COLO829 (cell line): ENCODE results near the gene HSP90B1.

Experiments used
- DNase-seq: peaks from one replicate; pipeline ENCODE4 v3.0.0; 2012; ENCODE audit warnings: low spot score

HSP90B1 gene

DNA sequence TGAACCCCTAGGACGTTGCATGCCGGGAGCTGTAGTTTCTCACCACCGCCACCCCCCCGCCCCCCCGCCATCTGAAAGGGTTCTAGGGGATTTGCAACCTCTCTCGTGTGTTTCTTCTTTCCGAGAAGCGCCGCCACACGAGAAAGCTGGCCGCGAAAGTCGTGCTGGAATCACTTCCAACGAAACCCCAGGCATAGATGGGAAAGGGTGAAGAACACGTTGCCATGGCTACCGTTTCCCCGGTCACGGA lies 501 bp upstream of the HSP90B1 start:
- DNase-seq, result no peak

- DNase-seq, result no peak
Measured at GRCh38 chr12:103930787-103931735, 851 bp downstream of the HSP90B1 start.

GRCh38 chr12:103933237-103933636 lies 3.0 kb downstream of the HSP90B1 start:
- no peak for DNase-seq

DNA sequence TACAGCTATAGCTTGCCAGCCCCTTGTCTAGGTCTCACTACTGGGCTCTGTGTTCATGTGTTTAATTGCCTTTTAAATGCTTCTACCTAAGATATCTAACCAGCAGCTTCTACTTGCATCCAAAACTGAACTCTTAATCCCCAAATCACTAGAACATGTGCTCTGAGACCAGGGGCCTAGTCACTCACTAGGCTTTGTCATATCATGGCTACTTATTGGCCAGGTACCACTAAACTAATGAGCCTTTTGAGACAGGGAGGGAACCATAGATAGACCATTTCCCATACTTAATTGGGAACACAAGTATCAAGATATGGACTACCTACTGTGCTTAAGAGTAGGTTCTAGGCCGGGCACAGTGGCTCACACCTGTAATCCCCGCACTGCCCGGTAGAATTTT lies 6.5 kb downstream of the HSP90B1 start:
- no peak for DNase-seq

GRCh38 chr12:103944964-103945363 lies 14.8 kb downstream of the HSP90B1 start:
- no peak for DNase-seq

DNA sequence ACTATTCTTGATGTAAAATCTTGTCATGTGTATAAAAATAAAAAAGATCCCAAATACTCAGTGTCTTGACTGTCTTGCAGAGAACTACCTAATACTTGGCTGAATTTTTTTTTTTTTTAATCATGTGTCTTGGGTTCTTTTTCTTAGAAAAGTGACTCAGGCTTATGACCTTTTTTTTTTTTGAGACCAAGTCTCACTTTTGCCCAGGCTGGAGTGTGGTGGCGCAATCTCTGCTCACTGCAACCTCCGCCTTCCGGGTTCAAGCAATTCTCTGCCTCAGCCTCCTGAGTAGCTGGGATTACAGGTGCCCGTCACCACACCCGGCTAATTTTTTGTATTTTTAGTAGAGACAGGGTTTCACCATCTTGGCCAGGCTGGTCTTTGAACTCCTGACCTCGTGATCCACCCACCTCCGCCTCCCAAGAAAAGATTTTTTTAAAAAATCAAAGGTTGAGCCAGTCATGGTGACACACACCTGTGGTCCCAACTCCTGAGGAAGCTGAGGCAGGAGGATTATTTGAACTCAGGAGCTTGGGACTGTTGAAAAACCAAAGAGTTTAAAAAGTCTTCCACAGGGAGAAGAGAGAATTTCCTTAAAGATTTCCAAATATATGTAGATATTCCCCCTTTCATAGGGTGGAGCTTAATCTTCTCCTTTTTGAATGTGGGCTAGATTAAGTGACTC lies 17.8 kb downstream of the HSP90B1 start:
- no peak for DNase-seq

- DNase-seq, result no peak
Measured at GRCh38 chr12:103948746-103949406, 18.7 kb downstream of the HSP90B1 start.

DNA sequence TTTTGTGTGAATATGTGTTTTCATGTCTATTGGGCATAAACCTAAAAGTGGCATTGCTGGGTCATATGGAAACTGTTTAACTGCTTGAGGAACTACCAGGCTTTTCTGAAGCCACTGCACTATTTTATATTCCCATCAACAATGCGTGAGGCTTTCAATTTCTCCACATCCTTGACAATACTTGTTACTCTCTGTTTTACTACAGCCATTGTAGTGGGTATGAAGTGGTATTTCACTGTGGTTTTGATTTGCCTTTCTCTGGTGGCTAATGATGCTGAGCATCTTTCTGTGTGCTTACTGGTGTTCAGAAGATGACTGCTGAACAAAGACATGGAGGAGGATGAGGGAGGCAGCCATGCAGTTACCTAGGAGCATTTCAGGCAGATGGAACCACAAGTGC lies 22.3 kb downstream of the HSP90B1 start:
- DNase-seq, result no peak

DNA sequence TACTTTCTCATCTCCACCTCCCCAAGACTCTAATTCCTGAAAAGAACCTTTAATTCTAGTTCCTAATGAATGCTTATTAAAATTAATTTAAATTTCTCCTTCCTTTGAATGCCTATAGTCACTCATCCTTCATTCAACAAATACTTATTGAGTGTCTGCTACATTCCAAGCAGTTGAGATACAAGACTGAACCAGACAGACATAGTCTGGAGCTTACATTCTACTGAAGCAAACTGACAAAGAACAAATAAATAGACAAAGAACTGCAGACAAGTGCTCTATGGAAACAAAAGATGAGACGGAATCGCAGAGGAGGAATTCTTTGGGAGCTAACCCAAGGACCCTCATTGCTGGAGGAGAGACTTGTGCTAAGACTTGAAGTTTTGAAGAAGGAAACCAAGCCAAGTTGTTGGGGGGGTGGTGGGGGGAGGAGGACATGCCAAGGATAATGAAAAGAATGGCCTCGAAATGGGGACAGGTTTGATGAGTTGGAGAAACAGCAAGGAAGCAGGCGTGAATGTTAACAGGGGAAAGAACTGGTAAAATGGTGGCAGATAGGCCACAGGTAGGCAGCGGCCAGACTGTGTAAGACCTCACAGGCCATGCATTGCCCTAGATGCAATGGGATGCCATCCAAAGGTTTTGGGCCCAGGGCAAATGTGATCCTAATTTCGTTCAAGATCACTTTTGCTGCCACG lies 25.8 kb downstream of the HSP90B1 start:
- DNase-seq, result no peak

DNA sequence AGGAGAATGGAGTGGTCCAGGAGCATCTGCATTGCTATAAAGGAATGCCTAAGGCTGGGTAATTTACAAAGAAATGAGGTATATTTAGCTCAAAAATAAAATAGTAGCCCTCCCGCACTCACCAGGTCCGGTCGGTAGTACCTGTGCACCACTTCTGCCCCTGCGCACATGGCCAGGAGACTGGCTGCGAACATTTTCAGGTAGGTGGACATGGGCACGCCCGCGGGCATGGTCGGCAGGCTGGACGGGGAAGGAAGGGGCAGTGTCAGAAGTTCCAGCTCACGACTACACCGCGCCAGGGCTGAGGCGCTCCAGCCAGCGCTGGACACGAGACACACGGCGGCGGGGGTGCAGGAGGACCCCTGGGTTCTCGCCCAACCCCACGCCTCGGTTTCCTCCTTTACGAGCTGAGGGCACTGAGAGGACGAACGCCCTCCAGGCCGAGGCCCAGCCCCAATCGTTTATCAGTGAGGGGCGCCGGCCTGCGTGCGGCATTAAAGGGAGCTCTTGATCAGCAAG lies 26.4 kb downstream of the HSP90B1 start:
- peak; percentile 22 for DNase-seq

DNA sequence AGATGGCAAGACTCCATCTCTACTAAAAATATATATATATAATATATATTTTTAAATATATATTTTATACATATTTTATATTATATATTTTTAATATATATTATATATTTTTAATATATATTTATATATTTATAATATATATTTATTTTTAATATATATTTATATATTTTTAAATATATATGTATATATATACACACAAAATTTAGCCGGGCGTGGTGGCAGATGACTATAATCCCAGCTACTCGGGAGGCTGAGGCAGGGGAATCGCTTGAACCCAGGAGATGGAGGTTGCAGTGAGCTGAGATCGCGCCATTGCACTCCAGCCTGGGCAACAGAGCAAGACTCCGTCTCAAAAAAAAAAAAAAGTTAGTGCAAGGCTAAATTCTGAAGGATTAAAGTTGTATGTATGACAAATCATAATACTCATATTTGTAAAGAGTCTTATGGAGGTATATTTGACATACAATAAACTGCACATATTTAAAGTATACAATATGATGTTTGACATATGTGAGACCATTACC lies 27.7 kb downstream of the HSP90B1 start:
- no peak for DNase-seq

GRCh38 chr12:103958621-103959020 lies 28.4 kb downstream of the HSP90B1 start:
- DNase-seq, result no peak

DNA sequence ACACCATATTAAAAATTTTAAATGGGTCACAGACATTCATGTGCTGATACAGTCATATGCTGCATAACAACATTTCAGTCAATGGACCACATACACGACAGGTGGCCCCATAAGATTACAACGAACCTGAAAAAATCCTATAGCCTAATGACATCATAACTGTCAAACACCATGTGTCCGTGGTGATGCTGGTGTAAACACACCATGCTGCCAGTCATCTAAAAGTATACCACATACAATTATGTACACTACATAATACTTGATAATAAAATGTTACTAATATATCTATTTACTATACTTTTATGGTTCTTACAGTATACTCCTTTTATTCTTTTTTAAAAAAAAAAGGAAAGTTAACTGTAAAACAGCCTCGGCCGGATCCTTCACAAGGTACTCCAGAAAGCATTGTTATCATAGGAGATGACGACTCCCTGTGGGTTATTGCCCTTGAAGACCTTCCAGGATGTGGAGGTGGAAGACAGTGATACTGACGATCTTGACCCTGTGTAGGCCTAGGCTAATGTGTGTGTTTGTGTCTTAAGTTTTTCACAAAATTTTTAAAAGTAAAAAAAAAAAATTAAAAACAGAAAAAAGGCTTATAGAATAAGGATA lies 30.5 kb downstream of the HSP90B1 start:
- DNase-seq, result no peak

DNA sequence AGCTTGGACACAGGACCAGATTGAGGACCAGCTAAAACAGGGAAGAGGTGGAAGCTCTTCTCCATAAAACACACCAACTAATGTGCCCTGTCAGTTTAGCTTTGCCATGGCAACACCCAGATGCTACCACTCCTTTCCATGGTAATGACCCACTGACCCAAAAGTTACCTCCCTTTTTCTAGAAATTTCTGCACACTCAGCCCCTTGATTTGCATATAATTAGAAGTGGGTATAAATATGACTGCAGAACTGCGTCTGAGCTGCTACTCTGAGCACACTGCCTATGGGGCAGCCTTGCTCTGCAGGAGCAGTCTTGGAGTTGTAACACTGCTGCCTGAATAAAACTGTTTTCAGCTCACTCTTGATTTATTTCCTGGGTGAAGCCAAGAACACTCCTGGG lies 32.3 kb downstream of the HSP90B1 start:
- no peak for DNase-seq

DNA sequence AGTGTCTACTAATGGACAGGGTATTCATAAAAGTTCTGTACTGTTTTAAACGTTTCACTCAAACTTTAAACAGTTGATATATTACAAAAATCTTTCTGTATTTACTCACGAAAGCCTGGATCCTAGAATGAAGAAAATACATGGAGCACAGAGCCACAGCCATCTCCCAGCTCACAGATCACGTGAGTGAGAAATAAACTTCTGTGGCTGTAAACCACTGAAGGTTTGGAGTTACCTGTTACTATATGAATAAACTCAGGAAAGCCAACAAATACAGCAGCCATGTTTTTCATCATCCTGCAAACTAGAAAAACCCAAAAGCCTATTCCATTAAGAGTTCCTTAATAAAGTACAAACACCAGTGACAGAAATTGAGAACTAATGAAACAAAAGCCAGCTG lies 34.6 kb downstream of the HSP90B1 start:
- no peak for DNase-seq

- DNase-seq, result no peak
Measured at GRCh38 chr12:103965255-103965589, 35.0 kb downstream of the HSP90B1 start.

DNA sequence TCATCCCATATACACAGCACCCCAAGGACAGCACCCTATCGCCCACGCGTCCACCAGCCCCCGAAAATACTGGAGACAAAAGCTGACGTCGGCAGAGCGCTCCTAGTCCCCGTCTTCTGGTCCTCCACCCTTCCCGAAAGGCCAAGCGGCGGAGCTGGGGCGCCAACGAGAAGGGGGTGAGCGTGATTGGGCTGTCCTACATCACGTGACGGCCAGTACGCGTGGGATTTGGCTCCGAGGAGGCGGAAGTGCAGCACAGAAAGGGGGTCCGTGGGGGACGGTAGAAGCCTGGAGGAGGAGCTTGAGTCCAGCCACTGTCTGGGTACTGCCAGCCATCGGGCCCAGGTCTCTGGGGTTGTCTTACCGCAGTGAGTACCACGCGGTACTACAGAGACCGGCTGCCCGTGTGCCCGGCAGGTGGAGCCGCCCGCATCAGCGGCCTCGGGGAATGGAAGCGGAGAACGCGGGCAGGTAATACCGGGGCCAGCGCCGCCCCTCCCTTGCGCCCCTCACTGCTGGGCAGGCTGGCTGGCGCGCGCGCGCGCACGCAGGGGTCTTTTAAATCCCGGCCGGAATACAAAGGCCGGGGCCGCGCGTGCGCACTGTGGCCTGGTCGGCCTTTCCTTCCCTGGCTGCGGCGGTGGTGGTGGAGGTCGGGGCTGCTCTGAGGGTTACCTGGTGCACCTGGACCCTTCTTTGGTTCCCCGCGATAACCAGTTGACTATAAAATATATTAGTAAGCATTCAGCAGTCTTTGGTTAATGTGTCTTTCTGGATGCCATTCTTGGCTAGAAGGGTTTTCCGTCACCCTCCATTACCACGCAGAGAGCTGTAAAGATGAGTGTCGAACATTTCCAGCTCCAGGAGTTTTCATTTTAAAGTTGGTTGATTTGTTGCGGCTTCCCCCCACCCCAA lies 35.6 kb downstream of the HSP90B1 start, which contains the start of gene TDG:
Gene TDG (plus strand): TSS at position 283 of the 915 bp plus-strand sequence. CDS start 166 bp downstream, at position 449.
- peak; percentile 90 for DNase-seq

- no peak for DNase-seq
Measured at GRCh38 chr12:103966736-103967135, 36.5 kb downstream of the HSP90B1 start.

GRCh38 chr12:103969391-103969790 lies 39.2 kb downstream of the HSP90B1 start:
- DNase-seq, result no peak

GRCh38 chr12:103973909-103974308 lies 43.7 kb downstream of the HSP90B1 start:
- DNase-seq, result no peak
